HTR-8/SVneo (cell line): ENCODE measurements around the gene MAD1L1.

Experiments
- DNase-seq: peaks from one replicate; pipeline ENCODE4 v3.0.0; 2011; ENCODE audit warnings: low spot score, mixed read lengths; ENCODE audit not compliant: insufficient read length
- FAIRE-seq: peaks from 2 replicates; lab custom pipeline; 2011; peaks lifted over from hg19 to GRCh38; lab: Jason Lieb, UNC

The MAD1L1 gene

DNA sequence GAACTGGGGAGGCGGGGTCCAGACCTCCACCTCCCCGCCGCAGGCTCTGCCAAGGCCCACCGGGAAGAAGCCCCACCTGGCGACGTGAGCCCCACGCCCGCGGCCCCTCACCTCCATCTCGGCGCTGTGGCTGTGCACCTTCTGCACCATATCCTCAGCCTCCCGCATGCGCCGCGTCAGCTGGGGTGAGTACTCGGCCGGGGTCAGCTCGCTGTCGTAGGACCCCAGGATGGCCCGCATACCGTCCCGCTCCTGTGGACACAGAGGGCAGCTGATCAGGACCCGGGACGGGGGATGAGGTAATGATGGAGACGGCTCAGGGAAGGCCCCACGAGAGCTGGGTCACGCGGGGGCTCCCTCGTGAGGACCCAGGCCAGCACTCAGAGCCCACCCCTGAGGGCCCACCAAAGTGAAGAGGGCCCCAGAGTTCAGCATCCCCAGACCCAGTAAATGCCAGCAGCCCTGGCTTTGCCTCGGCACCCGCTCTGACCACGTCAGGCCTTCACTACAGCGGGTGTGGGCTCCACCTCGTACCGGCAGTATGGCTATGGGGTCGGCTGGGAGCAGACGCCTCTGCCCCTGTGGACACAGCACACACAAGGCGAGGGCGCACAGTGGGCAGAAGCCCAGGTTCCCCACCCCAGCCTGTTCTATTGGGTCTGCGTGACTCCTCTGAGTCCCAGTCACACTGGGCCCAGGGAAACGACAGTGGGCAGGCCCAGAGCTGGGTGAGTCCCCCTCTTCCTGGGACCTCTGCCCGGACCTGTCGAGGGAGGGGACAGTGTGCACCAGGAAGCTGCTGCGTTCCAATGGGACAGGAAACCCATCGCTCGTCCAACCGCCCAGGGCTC is 218.1 kb downstream of the MAD1L1 start:
- FAIRE-seq (no peak), DNase-seq (no peak)

DNA sequence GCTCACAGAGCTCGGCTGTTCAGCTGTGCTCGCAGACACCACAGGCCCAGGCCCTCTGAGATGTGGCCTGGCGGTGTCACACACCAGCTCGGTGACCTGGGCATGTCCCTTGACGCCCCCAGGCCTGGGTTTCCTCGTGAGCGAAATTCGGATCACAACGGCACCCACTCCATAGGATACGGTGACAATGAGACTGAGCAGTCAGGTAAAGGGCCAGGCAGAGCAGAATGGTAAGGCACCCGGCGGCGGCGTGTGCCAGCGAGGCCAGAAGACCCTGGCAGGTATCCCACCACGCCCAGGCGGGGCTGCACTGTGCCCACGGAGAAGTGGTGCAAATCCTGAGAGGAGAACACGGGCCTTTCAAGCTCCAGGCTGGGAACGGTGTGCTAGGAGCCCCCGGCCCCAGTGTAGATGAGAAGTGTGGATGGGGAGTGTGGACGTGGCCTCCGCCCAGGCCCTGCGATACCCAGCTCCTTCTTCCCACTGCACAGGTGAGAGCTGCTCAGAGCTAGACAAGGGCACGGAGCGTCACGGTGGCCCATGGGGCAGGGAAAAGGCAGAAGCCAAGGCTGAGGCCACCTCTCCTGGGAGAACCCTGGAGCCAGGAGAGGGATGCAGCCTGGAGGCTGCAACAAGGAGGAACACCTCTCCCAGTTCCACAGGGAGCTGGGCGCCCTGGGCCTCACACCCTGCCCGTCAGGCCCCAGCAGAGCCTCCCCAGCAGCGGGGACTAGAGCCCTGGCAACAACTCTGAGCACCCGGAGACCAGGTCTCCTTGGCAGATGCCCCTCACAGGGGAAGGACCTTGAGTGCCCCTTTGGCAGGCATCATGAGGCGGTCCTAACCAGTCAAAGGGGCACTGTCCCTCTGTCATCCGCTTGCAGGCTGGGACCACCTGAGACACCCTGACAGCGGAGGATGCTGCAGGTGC is 219.1 kb downstream of the MAD1L1 start:
- no peak for FAIRE-seq

DNA sequence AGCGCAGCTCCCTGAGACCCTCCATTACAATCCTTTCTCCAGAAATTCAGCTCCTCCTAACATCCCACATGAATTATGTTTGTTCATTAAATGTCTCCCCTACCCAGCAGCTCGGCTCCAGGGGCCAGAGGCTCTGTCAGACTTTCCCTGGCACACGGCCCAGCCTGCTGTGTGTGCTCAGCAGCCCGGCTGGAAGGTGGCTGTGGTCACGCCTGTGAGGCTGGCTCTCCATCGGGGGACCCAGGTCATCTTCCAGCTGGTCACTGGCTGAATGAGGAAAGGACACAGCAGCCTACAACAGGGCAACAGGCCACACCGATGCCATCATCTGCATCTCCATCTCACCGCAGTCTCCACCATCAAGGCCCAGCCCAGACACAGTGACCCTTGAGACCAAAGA is 219.8 kb downstream of the MAD1L1 start:
- FAIRE-seq: no peak
- DNase-seq: no peak

More for the DNA sequence above, 219.1 kb downstream of the MAD1L1 start:
- no peak for DNase-seq

GRCh38 chr7:2012044-2012900 is 220.5 kb downstream of the MAD1L1 start:
- FAIRE-seq (no peak), DNase-seq (no peak)

GRCh38 chr7:2011266-2012043 is 221.3 kb downstream of the MAD1L1 start:
- FAIRE-seq: peak; percentile 23

DNA sequence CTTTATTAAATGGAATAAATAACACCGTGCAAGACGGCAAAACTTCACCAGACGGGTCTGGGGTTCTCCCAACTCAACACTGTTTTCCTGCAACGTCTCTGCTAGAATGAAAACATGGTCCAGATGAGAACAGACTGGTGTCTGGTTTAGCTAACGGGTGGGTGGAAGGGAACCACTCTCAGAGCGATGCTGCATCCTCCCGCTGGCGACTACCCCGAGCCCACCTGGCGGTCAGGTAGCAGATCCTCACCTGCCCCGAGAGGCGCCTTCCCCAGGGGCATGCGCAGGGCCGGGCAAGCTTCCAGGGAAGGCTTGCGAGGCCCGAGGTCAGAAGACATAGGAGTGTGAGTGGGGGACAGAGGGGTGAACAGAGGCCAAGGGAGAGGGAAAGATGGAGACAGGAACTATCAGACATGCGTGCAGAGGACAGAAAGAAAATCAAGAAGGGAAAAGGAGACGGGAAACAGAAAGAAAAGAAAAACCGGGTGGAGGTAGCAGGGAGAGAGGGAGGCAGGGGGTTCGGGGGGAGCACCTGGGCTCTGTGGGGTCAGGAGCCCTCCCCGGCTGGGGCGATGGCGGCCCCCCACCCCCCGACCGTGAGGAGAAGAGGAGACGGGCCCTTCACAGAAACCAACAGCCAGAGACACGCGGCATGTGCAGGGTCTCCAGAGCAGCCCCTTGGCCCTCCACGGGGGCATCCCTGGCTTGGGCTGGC is 222.0 kb downstream of the MAD1L1 start:
- DNase-seq (no peak), FAIRE-seq (no peak)

More at GRCh38 chr7:2011266-2012043, 221.3 kb downstream of the MAD1L1 start:
- DNase-seq: no peak

DNA sequence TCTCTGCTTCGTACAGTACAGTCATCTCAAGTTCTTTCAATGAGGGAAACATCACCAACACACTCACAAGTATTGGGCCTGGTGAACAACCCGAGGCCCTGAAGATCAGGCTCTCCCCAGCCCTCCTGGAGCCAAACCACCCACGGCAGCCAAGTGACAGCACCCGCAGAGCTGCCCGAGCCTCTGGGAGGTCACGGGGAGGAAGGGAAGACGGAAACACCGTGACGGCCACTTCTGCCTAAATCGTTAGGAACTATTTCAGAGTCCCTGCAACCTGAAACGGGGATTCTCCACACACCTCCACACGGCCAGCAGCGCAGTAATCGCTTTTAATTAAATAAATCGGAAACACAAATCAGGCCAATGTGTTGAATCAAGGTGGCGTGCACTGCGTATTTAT is 222.6 kb downstream of the MAD1L1 start:
- FAIRE-seq (no peak), DNase-seq (no peak)

GRCh38 chr7:2009541-2010001 is 223.2 kb downstream of the MAD1L1 start:
- FAIRE-seq (no peak), DNase-seq (no peak)

- FAIRE-seq: no peak
- DNase-seq: no peak
Measured at GRCh38 chr7:2008936-2009540, 223.7 kb downstream of the MAD1L1 start.

- DNase-seq (no peak), FAIRE-seq (peak; percentile 82)
Measured at GRCh38 chr7:2008101-2008935, 224.4 kb downstream of the MAD1L1 start.

DNA sequence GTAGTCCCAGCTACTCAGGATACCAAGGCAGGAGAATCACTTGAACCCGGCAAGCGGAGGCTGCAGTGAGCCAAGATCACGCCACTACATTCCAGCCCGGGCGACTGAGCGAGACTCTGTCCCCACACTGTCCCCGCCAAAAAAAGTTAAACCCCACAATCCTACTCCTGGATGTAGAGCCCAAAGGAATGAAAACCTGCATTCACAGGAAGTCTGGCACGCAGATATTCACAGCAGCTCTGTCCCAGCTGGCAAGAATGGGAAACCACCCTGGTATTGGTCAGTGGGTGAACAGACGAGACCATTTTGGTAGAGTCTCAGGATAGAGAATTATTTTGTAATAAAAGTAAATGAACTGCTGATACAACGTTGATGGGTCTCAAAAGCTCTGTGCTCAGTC is 225.2 kb downstream of the MAD1L1 start:
- no peak for DNase-seq
- FAIRE-seq: no peak

GRCh38 chr7:2006921-2007381 is 225.8 kb downstream of the MAD1L1 start:
- DNase-seq (no peak), FAIRE-seq (no peak)

- FAIRE-seq: no peak
- no peak for DNase-seq
Measured at GRCh38 chr7:2006231-2006771, 226.4 kb downstream of the MAD1L1 start.

- peak; percentile 42 for FAIRE-seq
- DNase-seq: no peak
Measured at GRCh38 chr7:2005786-2006185, 227.0 kb downstream of the MAD1L1 start.

- FAIRE-seq (no peak), DNase-seq (no peak)
Measured at GRCh38 chr7:2004841-2005725, 227.7 kb downstream of the MAD1L1 start.
